Ishikawa (cell line): ENCODE data around the gene GPR21.

Experiments
- CEBPB ChIP-seq: IDR thresholded peaks from 2 replicates; pipeline ENCODE4 v1.6.1; 2012
- CREB1 ChIP-seq: IDR thresholded peaks from 2 replicates; pipeline ENCODE4 v1.6.1; 2012; ENCODE audit warnings: low read depth
- EGR1 ChIP-seq: IDR thresholded peaks from 2 replicates; pipeline ENCODE4 v1.6.1; 2012
- EP300 ChIP-seq: IDR thresholded peaks from 2 replicates; pipeline ENCODE4 v1.6.1; 2012; ENCODE audit warnings: borderline replicate concordance
- MAX ChIP-seq: IDR thresholded peaks from 2 replicates; pipeline ENCODE4 v1.6.1; 2012
- NFIC ChIP-seq: IDR thresholded peaks from 2 replicates; pipeline ENCODE4 v1.6.1; 2012
- RAD21 ChIP-seq: IDR thresholded peaks from 2 replicates; pipeline ENCODE4 v1.6.1; 2012; ENCODE audit warnings: low read depth
- REST ChIP-seq: IDR thresholded peaks from 2 replicates; pipeline ENCODE4 v1.6.1; 2012; ENCODE audit warnings: low read depth, mild to moderate bottlenecking
- TAF1 ChIP-seq: IDR thresholded peaks from 2 replicates; pipeline ENCODE4 v1.6.1; 2012; ENCODE audit warnings: low read depth, mild to moderate bottlenecking
- TCF12 ChIP-seq: IDR thresholded peaks from 2 replicates; pipeline ENCODE4 v1.6.1; 2012; ENCODE audit warnings: low read depth
- TEAD4 ChIP-seq: IDR thresholded peaks from 2 replicates; pipeline ENCODE4 v1.6.1; 2012
- YY1 ChIP-seq: IDR thresholded peaks from 2 replicates; pipeline ENCODE4 v1.6.1; 2012; ENCODE audit warnings: low read depth
- ZBTB7A ChIP-seq: IDR thresholded peaks from 2 replicates; pipeline ENCODE4 v1.6.1; 2012; ENCODE audit warnings: low read depth

The GPR21 gene

GRCh38 chr9:123058834-123059233 is 25.4 kb downstream of the GPR21 start:
- TF ChIP-seq REST (no peak), EP300 (no peak)

- TF ChIP-seq EGR1 (no peak), TCF12 (no peak), YY1 (no peak), RAD21 (no peak), TAF1 (no peak), TEAD4 (no peak), EP300 (no peak), REST (no peak), MAX (no peak)
Measured at GRCh38 chr9:123059472-123060220, 26.2 kb downstream of the GPR21 start.

- no peak for TF ChIP-seq TAF1
- no peak for TF ChIP-seq EGR1
- no peak for TF ChIP-seq MAX
- TF ChIP-seq YY1, result no peak
- TF ChIP-seq CREB1, result no peak
- TF ChIP-seq CEBPB, result no peak
- TF ChIP-seq TEAD4, result no peak
- no peak for TF ChIP-seq RAD21
- no peak for TF ChIP-seq REST
- TF ChIP-seq NFIC, result no peak
Measured at GRCh38 chr9:123061216-123061615, 27.7 kb downstream of the GPR21 start.

- TF ChIP-seq TAF1 (no peak), EP300 (no peak), RAD21 (no peak), ZBTB7A (no peak), REST (no peak)
Measured at GRCh38 chr9:123062351-123063176, 29.1 kb downstream of the GPR21 start.
